Neural progenitor cell (in vitro differentiated cells): ENCODE results near the gene OAS1. TPM values are rescaled to one million over a fixed set of nuclear protein-coding genes. Genes with fewer than 3 reads are reported as not detected.

Experiments
- DNase-seq: peaks from one replicate; pipeline ENCODE4 v3.0.0-alpha.2; 2016; ENCODE audit warnings: low spot score
- H2AFZ ChIP-seq: fragments of 200-600 bp; sonication (generic); replicated peaks from 2 replicates; pipeline ENCODE4 v1.6.1; 2016; ENCODE audit warnings: antibody characterized with exemption
- H3F3A ChIP-seq: fragments of 200-600 bp; sonication (generic); 2 replicates; pipeline ENCODE4 v1.6.1; 2016; ENCODE audit warnings: antibody characterized with exemption, low read depth
- H3K27ac ChIP-seq: fragments of 200-600 bp; sonication (generic); 2 replicates; pipeline ENCODE4 v1.5.1; 2016; ENCODE audit warnings: mild to moderate bottlenecking
- H3K27me3 ChIP-seq: fragments of 200-600 bp; sonication (generic); 2 replicates; pipeline ENCODE4 v1.6.1; 2016; ENCODE audit warnings: mild to moderate bottlenecking, moderate library complexity
- H3K36me3 ChIP-seq: fragments of 200-600 bp; sonication (generic); 2 replicates; pipeline ENCODE4 v1.5.1; 2016
- H3K4me1 ChIP-seq: fragments of 200-600 bp; sonication (generic); 2 replicates; pipeline ENCODE4 v1.6.1; 2016; ENCODE audit warnings: mixed run types
- H3K4me2 ChIP-seq: fragments of 200-600 bp; sonication (generic); 2 replicates; pipeline ENCODE4 v1.6.1; 2016
- H3K4me3 ChIP-seq: fragments of 200-600 bp; sonication (generic); 2 replicates; pipeline ENCODE4 v1.5.1; 2016
- H3K79me2 ChIP-seq: fragments of 200-600 bp; sonication (generic); 2 replicates; pipeline ENCODE4 v1.6.1; 2016; ENCODE audit warnings: low read depth
- H3K9ac ChIP-seq: fragments of 200-600 bp; sonication (generic); 2 replicates; pipeline ENCODE4 v1.6.1; 2016
- H3K9me3 ChIP-seq: fragments of 200-600 bp; sonication (generic); 2 replicates; pipeline ENCODE4 v1.5.1; 2016; ENCODE audit warnings: low read depth
- H4K20me1 ChIP-seq: fragments of 200-600 bp; sonication (generic); 2 replicates; pipeline ENCODE4 v1.6.1; 2016; ENCODE audit warnings: low read depth
- H3K27ac Mint-ChIP-seq: 3 replicates; pipeline ENCODE4 v1.8.0; 2021; ENCODE audit warnings: mixed read lengths
- H3K27me3 Mint-ChIP-seq: 2 replicates; pipeline ENCODE4 v1.8.0; 2022; ENCODE audit warnings: low read depth, mild to moderate bottlenecking, inconsistent platforms, moderate library complexity, mixed read lengths; ENCODE audit not compliant: insufficient read depth
- H3K36me3 Mint-ChIP-seq: 3 replicates; pipeline ENCODE4 v1.8.0; 2021; ENCODE audit warnings: mixed read lengths
- H3K4me1 Mint-ChIP-seq: 3 replicates; pipeline ENCODE4 v1.8.0; 2021; ENCODE audit warnings: mixed read lengths
- H3K4me3 Mint-ChIP-seq: 3 replicates; pipeline ENCODE4 v1.8.0; 2021; ENCODE audit warnings: mild to moderate bottlenecking, moderate library complexity, mixed read lengths
- H3K9me3 Mint-ChIP-seq: 3 replicates; pipeline ENCODE4 v1.8.0; 2020; ENCODE audit warnings: mixed read lengths
- EZH2 ChIP-seq: fragments of 200-600 bp; sonication (generic); IDR thresholded peaks from 2 replicates; pipeline ENCODE4 v1.6.1; 2017; ENCODE audit warnings: antibody characterized with exemption, mild to moderate bottlenecking, moderate library complexity
- EZH2phosphoT487 ChIP-seq: fragments of 200-600 bp; sonication (generic); IDR thresholded peaks from 2 replicates; pipeline ENCODE4 v1.6.1; 2017; ENCODE audit warnings: antibody characterized with exemption
- total RNA-seq: library from RNA; depleted of rRNA; stranded (reverse); fragments of >200 nt; gene quantifications from 2 replicates; pipeline ENCODE4 v1.2.3, GENCODE V29; 2015; ENCODE audit warnings: low replicate concordance
- TF ChIP-seq, protein P1 (sequence below): fragments of 200-600 bp; sonication (generic); IDR thresholded peaks from 2 replicates; pipeline ENCODE4 v1.5.1; 2017; ENCODE audit warnings: antibody characterized with exemption, mild to moderate bottlenecking

OAS1 gene
- total RNA-seq, 1 donor from 2014 or later = not detected

DNA sequence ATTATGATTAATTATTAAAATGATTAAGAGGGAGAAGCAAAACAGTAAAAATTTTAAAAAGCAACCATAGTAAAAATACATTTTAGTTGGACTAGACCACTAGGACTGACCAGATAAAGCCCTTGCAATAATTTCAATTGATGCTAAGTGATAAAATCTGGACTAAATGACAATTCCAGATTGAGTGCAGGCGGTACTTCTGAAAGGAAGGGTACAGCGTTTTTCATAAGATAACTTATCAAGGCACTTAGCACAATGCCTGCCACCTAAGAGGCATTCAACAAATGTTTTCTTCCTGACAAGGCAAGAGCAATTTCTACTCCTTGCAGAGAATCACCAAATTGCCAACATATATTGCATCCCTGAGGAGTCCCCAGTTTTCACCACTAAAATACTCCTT lies 37.7 kb upstream of the OAS1 start:
- Histone ChIP-seq H3F3A (no peaks in the 10 kb centered on the region), H3K27ac (no peak overlapping the region), H3K4me2 (no peak overlapping the region), H3K4me3 (no peak overlapping the region), H3K9ac (no peak overlapping the region), H3K4me1 (no peaks in the 10 kb centered on the region), H3K79me2 (no peaks in the 10 kb centered on the region), H3K27me3 (peaks cover 60% of the 10 kb centered on the region), H3K36me3 (no peaks in the 10 kb centered on the region), H4K20me1 (no peaks in the 10 kb centered on the region), H3K9me3 (no peaks in the 10 kb centered on the region), H2AFZ (no peak overlapping the region)
- Mint-ChIP-seq H3K27ac (no peak overlapping the region), H3K4me3 (no peak overlapping the region), H3K9me3 (no peaks in the 10 kb centered on the region), H3K4me1 (no peaks in the 10 kb centered on the region), H3K27me3 (peaks cover 12% of the 10 kb centered on the region), H3K36me3 (no peaks in the 10 kb centered on the region)
- TF ChIP-seq EZH2 (no peak), EZH2phosphoT487 (no peak)
- TF ChIP-seq, protein P1, sequence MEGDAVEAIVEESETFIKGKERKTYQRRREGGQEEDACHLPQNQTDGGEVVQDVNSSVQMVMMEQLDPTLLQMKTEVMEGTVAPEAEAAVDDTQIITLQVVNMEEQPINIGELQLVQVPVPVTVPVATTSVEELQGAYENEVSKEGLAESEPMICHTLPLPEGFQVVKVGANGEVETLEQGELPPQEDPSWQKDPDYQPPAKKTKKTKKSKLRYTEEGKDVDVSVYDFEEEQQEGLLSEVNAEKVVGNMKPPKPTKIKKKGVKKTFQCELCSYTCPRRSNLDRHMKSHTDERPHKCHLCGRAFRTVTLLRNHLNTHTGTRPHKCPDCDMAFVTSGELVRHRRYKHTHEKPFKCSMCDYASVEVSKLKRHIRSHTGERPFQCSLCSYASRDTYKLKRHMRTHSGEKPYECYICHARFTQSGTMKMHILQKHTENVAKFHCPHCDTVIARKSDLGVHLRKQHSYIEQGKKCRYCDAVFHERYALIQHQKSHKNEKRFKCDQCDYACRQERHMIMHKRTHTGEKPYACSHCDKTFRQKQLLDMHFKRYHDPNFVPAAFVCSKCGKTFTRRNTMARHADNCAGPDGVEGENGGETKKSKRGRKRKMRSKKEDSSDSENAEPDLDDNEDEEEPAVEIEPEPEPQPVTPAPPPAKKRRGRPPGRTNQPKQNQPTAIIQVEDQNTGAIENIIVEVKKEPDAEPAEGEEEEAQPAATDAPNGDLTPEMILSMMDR = no peak
- DNase-seq = no peak

DNA sequence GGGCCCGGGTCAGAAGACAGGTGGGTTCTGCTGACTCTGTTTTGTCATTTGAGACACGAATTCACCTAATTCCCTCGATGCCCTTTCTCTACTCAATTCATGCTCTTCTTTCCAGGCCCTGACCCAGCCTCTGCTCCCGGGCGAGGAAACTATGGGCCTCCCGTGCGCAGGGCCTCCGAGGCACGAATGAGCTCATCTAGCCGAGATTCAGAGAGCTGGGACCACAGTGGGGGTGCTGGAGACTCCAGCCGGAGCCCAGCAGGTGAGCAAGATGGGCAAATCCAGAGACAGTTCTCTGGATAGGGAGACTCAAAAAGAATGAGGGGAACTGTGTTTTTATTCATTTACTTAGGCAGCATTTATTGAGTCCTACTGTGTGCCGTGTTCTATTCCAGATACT lies 37.0 kb upstream of the OAS1 start:
- H3K27me3 ChIP-seq = peaks cover 60% of the 10 kb centered on the region
- TF ChIP-seq EZH2 = no peak
- TF ChIP-seq EZH2phosphoT487 = no peak
- TF ChIP-seq, protein P1 = no peak
- no peaks in the 10 kb centered on the region for H3K4me1 ChIP-seq
- H3K4me1 Mint-ChIP-seq = no peaks in the 10 kb centered on the region
- peaks cover 7% of the 10 kb centered on the region for H3K27me3 Mint-ChIP-seq
- no peak overlapping the region for H3K4me3 ChIP-seq
- H3F3A ChIP-seq = no peaks in the 10 kb centered on the region
- H3K36me3 Mint-ChIP-seq = no peaks in the 10 kb centered on the region
- H3K4me3 Mint-ChIP-seq = no peak overlapping the region
- no peak for DNase-seq
- H3K9ac ChIP-seq = no peak overlapping the region
- H3K27ac ChIP-seq = no peak overlapping the region
- H3K79me2 ChIP-seq = no peaks in the 10 kb centered on the region
- no peaks in the 10 kb centered on the region for H3K36me3 ChIP-seq
- H3K9me3 Mint-ChIP-seq = no peaks in the 10 kb centered on the region
- H3K9me3 ChIP-seq = no peaks in the 10 kb centered on the region
- no peak overlapping the region for H2AFZ ChIP-seq
- no peak overlapping the region for H3K27ac Mint-ChIP-seq
- H3K4me2 ChIP-seq = no peak overlapping the region
- no peaks in the 10 kb centered on the region for H4K20me1 ChIP-seq

DNA sequence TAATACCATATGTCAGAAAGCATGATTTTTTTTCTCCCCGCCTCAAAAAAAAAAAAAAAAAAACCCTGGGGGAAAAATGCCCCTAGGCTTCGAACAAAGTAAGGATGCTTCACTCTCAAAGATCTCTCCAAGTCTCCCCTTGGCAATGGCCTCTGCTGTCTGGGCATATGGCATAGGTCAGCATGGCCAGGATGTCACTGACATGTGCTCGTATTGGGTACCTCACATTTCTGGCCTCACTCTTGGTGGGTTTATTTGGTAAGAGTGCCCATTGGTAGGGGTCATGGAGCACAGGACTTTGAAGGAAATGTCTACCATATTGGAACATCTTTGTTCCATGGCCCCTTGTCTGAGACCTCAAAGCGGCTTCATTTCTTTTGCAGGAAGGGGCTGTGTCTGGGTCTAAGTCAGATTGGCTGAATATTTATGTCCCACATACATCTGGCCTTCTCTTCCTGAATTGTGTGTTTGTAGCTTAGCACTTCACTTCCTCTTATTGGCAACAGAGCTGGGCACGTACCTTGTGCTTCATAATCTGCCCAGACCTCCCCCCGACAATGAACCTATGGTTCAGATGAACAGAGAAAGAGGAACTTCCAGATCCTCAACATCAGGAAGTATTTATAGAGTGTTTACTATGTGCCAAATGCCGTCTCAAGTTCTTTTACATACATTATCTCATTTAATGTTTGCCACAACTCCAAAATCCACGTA lies 36.3 kb upstream of the OAS1 start:
- no peaks in the 10 kb centered on the region for H3K4me1 ChIP-seq
- H3F3A ChIP-seq = no peaks in the 10 kb centered on the region
- no peaks in the 10 kb centered on the region for H4K20me1 ChIP-seq
- no peaks in the 10 kb centered on the region for H3K79me2 ChIP-seq
- Mint-ChIP-seq H3K4me3 (no peak overlapping the region), H3K9me3 (no peaks in the 10 kb centered on the region), H3K27me3 (peaks cover 4% of the 10 kb centered on the region), H3K4me1 (no peaks in the 10 kb centered on the region), H3K36me3 (no peaks in the 10 kb centered on the region), H3K27ac (no peak overlapping the region)
- no peaks in the 10 kb centered on the region for H3K36me3 ChIP-seq
- H2AFZ ChIP-seq = no peak overlapping the region
- H3K27me3 ChIP-seq = peaks cover 58% of the 10 kb centered on the region
- no peak overlapping the region for H3K4me2 ChIP-seq
- H3K4me3 ChIP-seq = no peak overlapping the region
- H3K27ac ChIP-seq = no peak overlapping the region
- TF ChIP-seq EZH2phosphoT487 (no peak), EZH2 (no peak)
- TF ChIP-seq, protein P1 = no peak
- DNase-seq = no peak
- no peak overlapping the region for H3K9ac ChIP-seq
- no peaks in the 10 kb centered on the region for H3K9me3 ChIP-seq
